Sigmoid colon (tissue), 4 donors: ENCODE results near the gene GSTO1.

Source experiments
- EP300 ChIP-seq, 4 donors: sonication (generic); formaldehyde crosslinking; IDR thresholded peaks; one replicate each; pipeline ENCODE4 v1.6.1; 2017; ENCODE audit warnings: antibody characterized with exemption in 4 of 4
- POLR2A ChIP-seq, 2 donors: fragments of 450-650 bp; IDR thresholded peaks; one replicate each; pipeline ENCODE4 v1.6.1; 2016; ENCODE audit warnings: antibody characterized with exemption in 2 of 2, mild to moderate bottlenecking in 2 of 2, moderate library complexity in 2 of 2
- TF ChIP-seq, protein P1 (sequence below), 4 experiments: fragments of 450-650 bp in 3 of 4; fragments of 200-600 bp in 1 of 4; IDR thresholded peaks; one replicate each; pipeline ENCODE4 v1.5.1; 2016 to 2019; ENCODE audit warnings: antibody characterized with exemption in 4 of 4, mild to moderate bottlenecking in 3 of 4, moderate library complexity in 2 of 4

DNA sequence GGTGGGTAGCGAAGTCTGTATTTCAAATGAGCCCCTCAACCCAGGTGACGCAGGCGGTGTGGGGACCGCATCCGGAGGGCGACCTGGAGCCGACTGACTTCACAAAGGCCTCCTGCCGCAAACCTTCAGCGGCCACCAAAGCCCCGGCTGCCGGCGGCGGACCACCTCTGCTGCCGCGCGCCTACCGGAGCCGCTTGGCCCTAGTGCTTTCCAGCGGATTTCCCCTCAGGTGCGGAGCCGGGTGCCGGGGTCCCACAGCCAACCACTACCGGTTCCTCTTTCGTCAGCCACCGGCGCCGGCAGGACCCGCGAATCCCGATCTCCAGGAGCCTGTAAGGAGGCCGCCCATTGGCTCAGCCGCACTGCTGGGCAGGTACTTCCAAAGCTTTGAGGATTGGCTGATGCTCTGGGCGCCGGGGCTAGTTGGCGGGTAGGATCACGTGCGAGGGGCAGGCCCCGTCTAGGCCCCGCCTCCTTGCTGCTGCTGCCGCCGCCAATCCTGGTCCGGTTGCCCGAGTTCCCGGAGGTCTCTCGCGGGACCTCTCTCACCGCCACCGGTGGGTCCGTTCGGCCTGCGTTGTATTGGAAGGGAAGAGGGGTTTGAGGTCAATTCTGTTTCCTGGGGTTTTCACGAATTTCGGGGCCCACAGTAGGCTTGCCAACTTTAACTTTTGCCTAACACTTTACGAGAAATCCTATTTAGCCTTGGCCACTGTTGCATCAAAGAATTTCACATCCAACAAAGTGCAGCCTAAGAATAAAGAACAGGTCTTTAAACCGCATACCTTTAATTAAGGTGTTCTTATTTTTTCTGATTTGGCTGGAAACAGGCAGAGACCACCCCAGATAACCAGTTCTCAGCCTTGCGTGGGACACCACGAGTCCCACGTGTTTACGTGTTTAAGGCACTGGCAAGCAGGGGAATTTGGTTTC lies 14.3 kb downstream of the GSTO1 start, which contains the start of gene GSTO2:
- TF ChIP-seq POLR2A (IDR thresholded peaks at IDR 0.05) (peak; percentile 71 to 80), EP300 (IDR thresholded peaks at IDR 0.05) (no peak)
- TF ChIP-seq, protein P1, sequence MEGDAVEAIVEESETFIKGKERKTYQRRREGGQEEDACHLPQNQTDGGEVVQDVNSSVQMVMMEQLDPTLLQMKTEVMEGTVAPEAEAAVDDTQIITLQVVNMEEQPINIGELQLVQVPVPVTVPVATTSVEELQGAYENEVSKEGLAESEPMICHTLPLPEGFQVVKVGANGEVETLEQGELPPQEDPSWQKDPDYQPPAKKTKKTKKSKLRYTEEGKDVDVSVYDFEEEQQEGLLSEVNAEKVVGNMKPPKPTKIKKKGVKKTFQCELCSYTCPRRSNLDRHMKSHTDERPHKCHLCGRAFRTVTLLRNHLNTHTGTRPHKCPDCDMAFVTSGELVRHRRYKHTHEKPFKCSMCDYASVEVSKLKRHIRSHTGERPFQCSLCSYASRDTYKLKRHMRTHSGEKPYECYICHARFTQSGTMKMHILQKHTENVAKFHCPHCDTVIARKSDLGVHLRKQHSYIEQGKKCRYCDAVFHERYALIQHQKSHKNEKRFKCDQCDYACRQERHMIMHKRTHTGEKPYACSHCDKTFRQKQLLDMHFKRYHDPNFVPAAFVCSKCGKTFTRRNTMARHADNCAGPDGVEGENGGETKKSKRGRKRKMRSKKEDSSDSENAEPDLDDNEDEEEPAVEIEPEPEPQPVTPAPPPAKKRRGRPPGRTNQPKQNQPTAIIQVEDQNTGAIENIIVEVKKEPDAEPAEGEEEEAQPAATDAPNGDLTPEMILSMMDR (IDR thresholded peaks at IDR 0.05), result no peak
